GM12878 (cell line): ENCODE data around the gene ZBTB44. TPM values are rescaled to one million over a fixed set of nuclear protein-coding genes. Genes with fewer than 3 reads are reported as not detected.

Experiments used
- ATAC-seq: fragments of 200-7000 bp; cut with Tn5 transposase; 3 replicates; pipeline ENCODE4 v1.9.1; 2020; ENCODE audit warnings: mild to moderate bottlenecking, moderate library complexity
- BruUV-seq: library from RNA; stranded (reverse); fragments of 400-500 nt; replicated peaks from 2 replicates; lab custom pipeline; 2021; lab: Mats Ljungman, UMichigan
- CTCF ChIA-PET: fragments of 300-600 bp; sonication (Branson Sonifier 250); formaldehyde crosslinking; extraction: SDS; loops from one replicate; lab custom pipeline; 2021; ENCODE audit warnings: inconsistent platforms; lab: Yijun Ruan, JAX
- POLR2A ChIA-PET: fragments of 350-600 bp; formaldehyde crosslinking; extraction: SDS; loops from one replicate; lab custom pipeline; 2021; ENCODE audit warnings: inconsistent platforms; lab: Charles Lee
- RAD21 ChIA-PET: fragments of 300-600 bp; sonication (Branson Sonifier 250); formaldehyde crosslinking; loops from one replicate; lab custom pipeline; 2023; ENCODE audit warnings: antibody characterized with exemption; ENCODE audit not compliant: unreplicated experiment; lab: Charles Lee
- SMC1A ChIA-PET: fragments of 300-600 bp; sonication (Branson Sonifier 250); formaldehyde crosslinking; loops from one replicate; lab custom pipeline; 2023; ENCODE audit not compliant: unreplicated experiment, uncharacterized antibody; lab: Charles Lee
- DNase-seq: peaks from one replicate; pipeline ENCODE4 v3.0.0-alpha.2; 2011; ENCODE audit warnings: low read depth, low spot score
- FAIRE-seq: peaks from 3 replicates; lab custom pipeline; 2011; peaks lifted over from hg19 to GRCh38; lab: Jason Lieb, UNC
- H2AFZ ChIP-seq: 2 replicates; pipeline ENCODE4 v1.6.0; 2011; ENCODE audit warnings: low read depth, low read length, control low read depth; ENCODE audit not compliant: control insufficient read depth
- H3K27ac ChIP-seq: 2 replicates; pipeline ENCODE4 v1.5.1; 2011; ENCODE audit warnings: control low read depth; ENCODE audit not compliant: control insufficient read depth, insufficient read depth
- H3K27me3 ChIP-seq, 2 experiments: replicated peaks in 1 of 2; 2 replicates each; pipeline versions ENCODE4 v1.6.0 to v1.6.1; 2011; ENCODE audit warnings: low read length in 1 of 2; ENCODE audit not compliant: control insufficient read depth in 2 of 2, insufficient read depth in 2 of 2
- H3K36me3 ChIP-seq, 2 experiments: 2 replicates each; pipeline ENCODE4 v1.5.1; 2011; ENCODE audit warnings: low read length in 1 of 2; ENCODE audit not compliant: control insufficient read depth in 2 of 2, insufficient read depth in 2 of 2
- H3K4me1 ChIP-seq: 2 replicates; pipeline ENCODE4 v1.6.1; 2011; ENCODE audit warnings: mild to moderate bottlenecking, low read length, moderate library complexity, mixed read lengths; ENCODE audit not compliant: control insufficient read depth, insufficient read depth
- H3K4me2 ChIP-seq: 2 replicates; pipeline ENCODE4 v1.6.0; 2011; ENCODE audit warnings: control low read depth; ENCODE audit not compliant: control insufficient read depth, insufficient read depth
- H3K4me3 ChIP-seq: fragments of 200-600 bp; sonication (generic); 2 replicates; pipeline ENCODE4 v1.5.1; 2016
- H3K79me2 ChIP-seq: 2 replicates; pipeline ENCODE4 v1.6.0; 2011; ENCODE audit warnings: low read length; ENCODE audit not compliant: control insufficient read depth, insufficient read depth
- H3K9ac ChIP-seq: 2 replicates; pipeline ENCODE4 v1.8.0; 2011; ENCODE audit warnings: low read length, control low read depth, mixed read lengths; ENCODE audit not compliant: control insufficient read depth, insufficient read depth
- H3K9me3 ChIP-seq: replicated peaks from 3 replicates; pipeline ENCODE4 v1.5.1; 2011; ENCODE audit warnings: mild to moderate bottlenecking, low read length; ENCODE audit not compliant: control insufficient read depth, insufficient read depth
- H4K20me1 ChIP-seq: 2 replicates; pipeline ENCODE4 v1.6.0; 2011; ENCODE audit not compliant: control insufficient read depth, insufficient read depth
- CBX3 ChIP-seq: fragments of 200-600 bp; sonication (generic); IDR thresholded peaks from 2 replicates; pipeline ENCODE4 v1.6.1; 2016; ENCODE audit warnings: low read depth, borderline replicate concordance
- CEBPB ChIP-seq, 2 experiments: fragments of 150-350 bp in 1 of 2; IDR thresholded peaks; 2 replicates each; pipeline ENCODE4 v1.6.1; 2012 to 2014; ENCODE audit warnings: low read depth in 2 of 2, low read length in 2 of 2, borderline replicate concordance in 1 of 2, inconsistent platforms in 1 of 2
- CHD4 ChIP-seq: fragments of 200-600 bp; sonication (generic); IDR thresholded peaks from 2 replicates; pipeline ENCODE4 v1.6.1; 2016; ENCODE audit warnings: mild to moderate bottlenecking
- CREM ChIP-seq: IDR thresholded peaks from 2 replicates; pipeline ENCODE4 v1.6.1; 2014; ENCODE audit warnings: antibody characterized with exemption, low read depth
- JUND ChIP-seq: IDR thresholded peaks from 2 replicates; pipeline ENCODE4 v1.6.1; 2012; ENCODE audit warnings: low read depth, mild to moderate bottlenecking, low read length, improper control_type of control experiment, moderate library complexity
- RELA ChIP-seq: fragments of 450-650 bp; IDR thresholded peaks from 2 replicates; pipeline ENCODE4 v1.8.0; 2014; ENCODE audit warnings: borderline replicate concordance; ENCODE audit not compliant: partially characterized antibody
- RELB ChIP-seq: fragments of 450-650 bp; IDR thresholded peaks from 2 replicates; pipeline ENCODE4 v1.6.1; 2017; ENCODE audit warnings: low read depth, mild to moderate bottlenecking, moderate library complexity
- SIX5 ChIP-seq: IDR thresholded peaks from 2 replicates; pipeline ENCODE4 v1.6.1; 2011; ENCODE audit warnings: mild to moderate bottlenecking, low read depth, low read length, moderate library complexity; ENCODE audit not compliant: severe bottlenecking
- SPI1 ChIP-seq: IDR thresholded peaks from 2 replicates; pipeline ENCODE4 v1.6.1; 2011; ENCODE audit warnings: low read depth, mild to moderate bottlenecking, low read length, moderate library complexity, borderline replicate concordance; ENCODE audit not compliant: insufficient read depth
- WRNIP1 ChIP-seq: IDR thresholded peaks from 2 replicates; pipeline ENCODE4 v1.6.1; 2011; ENCODE audit warnings: low read depth, low read length, improper control_type of control experiment, borderline replicate concordance
- WGBS: methylation state at CpG from one replicate; pipeline ENCODE4 v1.1.6; 2016; ENCODE audit warnings: low lambda C conversion rate; ENCODE audit not compliant: insufficient replicate concordance, insufficient coverage; ENCODE audit errors: missing lambda C conversion rate; 5-methylcytosine and 5-hydroxymethylcytosine counted together
- in situ Hi-C: fragments of 300-500 bp; cut with MboI; formaldehyde crosslinking; loops from 9 replicates; pipeline ENCODE4 v1.14.3; 2018; ENCODE audit warnings: mixed read lengths
- intact Hi-C: fragments of 100-400 bp; cut with micrococcal nuclease; formaldehyde crosslinking; loops from one replicate; pipeline ENCODE4 v1.14.2; 2022; ENCODE audit not compliant: unreplicated experiment
- polyA plus RNA-seq, 11 experiments: library from polyadenylated mRNA; depleted of rRNA in 4 of 11; unstranded in 6 of 11; stranded (reverse) in 5 of 11; fragments of >200 nt; fragmentation: Nextera tagmentation in 4 of 11; fragmentation: Illumina TruSeq in 1 of 11; extraction: Ambion mirVana in 4 of 11; extraction: Trizol in 1 of 11; gene quantifications; 1 replicate in 1 of 11; 2 replicates in 10 of 11; pipeline versions ENCODE4 v1.2.1 to v1.2.3, GENCODE V29; 2011 to 2016; ENCODE audit warnings: inconsistent platforms in 2 of 11, missing spikeins in 2 of 11, low read depth in 1 of 11
- total RNA-seq, 4 experiments: library from RNA; depleted of rRNA in 3 of 4; stranded (reverse); fragments of >200 nt in 3 of 4; fragmentation: Illumina TruSeq in 1 of 4; extraction: Trizol in 1 of 4; gene quantifications; 2 replicates each; pipeline versions ENCODE4 v1.2.1 to v1.2.3, GENCODE V29; 2013 to 2021

Gene ZBTB44
- total and polyA plus RNA-seq, 10 of the 15 experiments (the other 5 are each of a cell fraction or from before 2014, with no cell fraction given): 2.8 to 38.2 (median 12.2) TPM

- TF ChIP-seq CEBPB (IDR thresholded peaks at IDR 0.05; ENCODE audit: borderline replicate concordance in 1 of 2, low read depth in 2 of 2, low read length in 2 of 2) (no peak), RELB (no peak)
These were observed 51.4 kb downstream of the ZBTB44 start (continued) for GRCh38 chr11:130263351-130263750.

GRCh38 chr11:130262424-130262823 lies 52.3 kb downstream of the ZBTB44 start:
- H3K9ac ChIP-seq: no peak overlapping the region
- no peaks in the 10 kb centered on the region for H3K27me3 ChIP-seq
- no peak for ATAC-seq
- FAIRE-seq: no peak
- 98% methylated on average over 4 of the region's 4 CpGs for WGBS
- H3K4me3 ChIP-seq: no peak overlapping the region
- no peak for DNase-seq
- H3K9me3 ChIP-seq: no peaks in the 10 kb centered on the region; the same call in 2 of the 3 replicates
- H3K4me2 ChIP-seq: no peak overlapping the region
- intact Hi-C loops (no loop called here), in situ Hi-C loops (no loop called here)
- H2AFZ ChIP-seq: no peak overlapping the region
- CTCF ChIA-PET: no interaction called here
- no peak overlapping the region for H3K27ac ChIP-seq
- no peaks in the 10 kb centered on the region for H3K79me2 ChIP-seq
- SMC1A ChIA-PET: interaction anchor here (0.6 kb wide), 1 partner anchor 8 kb away, joined by 3 read pairs; no protein-coding TSS in a partner anchor
- RAD21 ChIA-PET: no interaction called here
- H3K4me1 ChIP-seq: peaks cover 8% of the 10 kb centered on the region
- POLR2A ChIA-PET: no interaction called here
- no TSS peak for BruUV-seq
- TF ChIP-seq CREM (no peak), JUND (no peak), WRNIP1 (no peak), SIX5 (no peak), RELA (no peak), CHD4 (no peak), SPI1 (no peak), CBX3 (no peak)
- H4K20me1 ChIP-seq: no peaks in the 10 kb centered on the region
- peaks cover 2 to 13% of the 10 kb centered on the region in 2 experiments for H3K36me3 ChIP-seq
